ENCODE results near the gene BCL2L2.

GRCh38 chr14:23258256-23258655 is 48.4 kb upstream of the BCL2L2 start:
- TF ChIP-seq EZH2 (IDR thresholded peaks at IDR 0.05) = no peak
- TF ChIP-seq POLR2AphosphoS5 (IDR thresholded peaks at IDR 0.05; ENCODE audit: borderline replicate concordance, low read depth, low read length) = no peak
